Activated CD8-positive, alpha-beta T cell treated with anti-CD3 and anti-CD28 coated beads, Interleukin-2, amount 10 ng/mL, durations not matched to agents 7 days and 5 days (primary cell): ENCODE results near the gene IKZF1. TPM values are rescaled to one million over a fixed set of nuclear protein-coding genes. Genes with fewer than 3 reads are reported as not detected.
A peak's percentile ranks its signal among the peaks of the same experiment; 100 is the strongest.
"Not testable (repeated sequence)": the region's sequence is repeated elsewhere in the genome, so short reads cannot be mapped to it uniquely, and the experiment has no call there.

Source experiments
- ATAC-seq: fragments of 150-1000 bp; cut with Tn5 transposase; one replicate; pipeline ENCODE4 v1.10.0; 2021; ENCODE audit warnings: moderate library complexity
- CTCF ChIA-PET: fragments of 350-600 bp; sonication (Branson Sonifier 250); formaldehyde crosslinking; loops from one replicate; lab custom pipeline; 2021; ENCODE audit warnings: antibody characterized with exemption; lab: Charles Lee
- POLR2A ChIA-PET: fragments of 350-600 bp; sonication (Branson Sonifier 250); formaldehyde crosslinking; loops from one replicate; lab custom pipeline; 2021; ENCODE audit warnings: antibody characterized with exemption; lab: Charles Lee
- DNase-seq: peaks from one replicate; pipeline ENCODE4 v3.0.0-alpha.2; 2020
- H3K27ac Mint-ChIP-seq: one replicate; pipeline ENCODE4 v1.8.0; 2021; ENCODE audit warnings: mild to moderate bottlenecking, mixed read lengths
- H3K27me3 Mint-ChIP-seq: one replicate; pipeline ENCODE4 v1.8.0; 2021; ENCODE audit warnings: low read depth, mixed read lengths
- H3K36me3 Mint-ChIP-seq: one replicate; pipeline ENCODE4 v1.8.0; 2021; ENCODE audit warnings: low read depth, mixed read lengths
- H3K4me1 Mint-ChIP-seq: one replicate; pipeline ENCODE4 v1.8.0; 2021; ENCODE audit warnings: low read depth, mixed read lengths
- H3K4me3 Mint-ChIP-seq: one replicate; pipeline ENCODE4 v1.8.0; 2021; ENCODE audit warnings: mild to moderate bottlenecking, mixed read lengths
- H3K9me3 Mint-ChIP-seq: one replicate; pipeline ENCODE4 v1.8.0; 2022; ENCODE audit warnings: mixed read lengths; ENCODE audit not compliant: insufficient read depth
- total RNA-seq, 2 experiments: library from RNA; stranded (reverse); gene quantifications; one replicate each; pipeline ENCODE4 v1.2.3, GENCODE V29; 2021

IKZF1 gene
- total RNA-seq, 2 experiments from 2014 or later, result 370 to 374 TPM

DNA sequence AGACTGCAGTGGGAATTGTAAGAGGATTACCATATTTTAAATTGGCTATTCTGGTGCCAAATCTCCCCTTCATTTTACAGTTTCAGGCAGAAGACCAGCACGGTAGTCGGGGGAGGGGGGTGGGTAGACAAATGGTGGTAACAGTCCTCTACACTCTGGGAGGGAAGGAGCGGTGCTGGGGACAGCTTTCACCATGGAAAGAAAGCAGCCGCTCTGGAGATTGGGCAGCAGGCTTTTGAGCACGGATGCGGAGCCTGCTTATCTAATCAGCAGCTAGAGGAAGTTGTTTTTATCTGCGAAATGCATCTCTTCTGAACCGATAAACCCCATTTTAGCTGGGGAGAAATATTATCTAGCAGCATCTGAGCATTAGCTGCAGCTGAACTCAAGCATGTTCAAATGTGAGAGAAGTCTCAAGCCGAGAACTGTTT is 28.7 kb downstream of the IKZF1 start:
- Mint-ChIP-seq H3K4me3 (no peak overlapping the region), H3K4me1 (peaks cover 6% of the 10 kb centered on the region), H3K27ac (no peak overlapping the region), H3K9me3 (no peaks in the 10 kb centered on the region), H3K27me3 (no peaks in the 10 kb centered on the region), H3K36me3 (peaks cover 64% of the 10 kb centered on the region)
- DNase-seq (peak; percentile 61), ATAC-seq (peak; percentile 25)
- POLR2A ChIA-PET, result interaction anchor here (0.6 to 3.3 kb wide), 9 partner anchors 12 to 35 kb away, joined by 3 to 39 read pairs (median 5); partner anchors contain the start of gene IKZF1
- CTCF ChIA-PET, result interaction anchor here (0.7 to 4.4 kb wide), 8 partner anchors 10 to 127 kb away, joined by 3 to 47 read pairs (median 4); no protein-coding TSS in a partner anchor

DNA sequence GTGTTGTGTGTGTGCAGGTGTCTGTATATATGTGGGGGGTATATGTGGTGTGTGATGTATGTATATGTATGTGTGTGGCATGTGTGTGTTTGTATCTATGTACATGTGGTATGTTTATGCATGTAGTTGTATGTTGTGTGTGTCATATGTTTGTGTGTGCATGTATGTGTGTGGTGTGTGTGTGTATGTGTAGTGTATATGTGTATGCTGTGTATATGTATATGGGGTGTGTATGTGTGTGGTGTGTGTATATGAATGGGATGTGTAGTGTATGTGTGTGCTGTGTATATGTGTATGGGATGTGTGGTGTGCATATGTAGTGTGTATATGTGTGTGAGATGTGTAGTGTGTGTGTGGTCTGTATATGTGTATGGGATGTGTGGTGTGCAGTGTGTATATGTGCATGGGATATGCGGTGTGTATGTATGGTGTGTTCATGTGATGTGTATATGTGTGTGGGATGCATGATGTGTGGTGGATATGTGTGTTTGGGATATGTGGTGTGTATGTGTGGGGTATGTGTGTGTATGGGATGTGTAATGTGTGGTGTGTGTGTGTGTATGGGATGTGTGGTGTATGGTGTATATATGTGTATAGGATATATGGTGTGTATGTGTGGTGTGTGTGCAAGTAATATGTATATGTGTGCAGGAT is 30.0 kb downstream of the IKZF1 start:
- no peaks in the 10 kb centered on the region for H3K27me3 Mint-ChIP-seq
- H3K9me3 Mint-ChIP-seq, result no peaks in the 10 kb centered on the region
- no peaks in the 10 kb centered on the region for H3K4me1 Mint-ChIP-seq
- H3K27ac Mint-ChIP-seq, result no peak overlapping the region
- ATAC-seq (no peak), DNase-seq (peak; percentile 19)
- no peak overlapping the region for H3K4me3 Mint-ChIP-seq
- POLR2A ChIA-PET, result interaction anchor here (2.1 kb wide), 1 partner anchor 26 kb away, joined by 5 read pairs; no protein-coding TSS in a partner anchor
- H3K36me3 Mint-ChIP-seq, result peaks cover 66% of the 10 kb centered on the region
- CTCF ChIA-PET, result interaction anchor here (1.4 to 4.4 kb wide), 3 partner anchors 11 to 33 kb away, joined by 3 to 47 read pairs (median 3); no protein-coding TSS in a partner anchor

DNA sequence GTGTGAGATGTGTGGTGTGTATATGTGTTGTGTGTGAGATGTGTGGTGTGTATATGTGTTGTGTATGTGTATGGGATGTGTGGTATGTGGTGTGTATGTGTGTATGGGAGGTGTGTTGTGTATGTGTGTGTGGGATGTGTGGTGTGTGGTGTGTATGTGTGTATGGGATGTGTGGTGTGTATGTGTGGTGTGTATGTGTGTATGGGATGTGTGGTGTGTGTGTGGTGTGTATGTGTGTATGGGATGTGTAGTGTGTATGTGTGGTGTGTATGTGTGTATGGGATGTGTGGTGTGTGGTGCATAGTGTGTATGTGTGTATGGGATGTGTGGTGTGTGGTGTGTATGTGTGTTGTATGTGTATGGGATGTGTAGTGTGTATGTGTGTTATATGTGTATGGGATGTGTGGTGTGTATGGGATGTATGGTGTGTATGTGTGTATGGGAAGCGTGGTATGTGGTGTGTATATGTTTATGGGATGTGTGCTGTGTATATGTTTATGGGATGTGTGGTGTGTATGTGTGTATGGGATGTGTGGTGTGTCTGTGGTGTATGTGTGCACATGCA is 30.8 kb downstream of the IKZF1 start:
- POLR2A ChIA-PET, result interaction anchor here (0.8 to 8.1 kb wide), 6 partner anchors 12 to 186 kb away, joined by 3 to 80 read pairs (median 48); no protein-coding TSS in a partner anchor
- H3K36me3 Mint-ChIP-seq, result peaks cover 63% of the 10 kb centered on the region
- no peaks in the 10 kb centered on the region for H3K27me3 Mint-ChIP-seq
- DNase-seq (no peak), ATAC-seq (no peak)
- no peak overlapping the region for H3K27ac Mint-ChIP-seq
- H3K4me1 Mint-ChIP-seq, result no peaks in the 10 kb centered on the region
- no peaks in the 10 kb centered on the region for H3K9me3 Mint-ChIP-seq
- CTCF ChIA-PET, result interaction anchor here (0.8 to 18.7 kb wide), 3 partner anchors 25 to 130 kb away, joined by 3 to 322 read pairs (median 43); no protein-coding TSS in a partner anchor
- no peak overlapping the region for H3K4me3 Mint-ChIP-seq

DNA sequence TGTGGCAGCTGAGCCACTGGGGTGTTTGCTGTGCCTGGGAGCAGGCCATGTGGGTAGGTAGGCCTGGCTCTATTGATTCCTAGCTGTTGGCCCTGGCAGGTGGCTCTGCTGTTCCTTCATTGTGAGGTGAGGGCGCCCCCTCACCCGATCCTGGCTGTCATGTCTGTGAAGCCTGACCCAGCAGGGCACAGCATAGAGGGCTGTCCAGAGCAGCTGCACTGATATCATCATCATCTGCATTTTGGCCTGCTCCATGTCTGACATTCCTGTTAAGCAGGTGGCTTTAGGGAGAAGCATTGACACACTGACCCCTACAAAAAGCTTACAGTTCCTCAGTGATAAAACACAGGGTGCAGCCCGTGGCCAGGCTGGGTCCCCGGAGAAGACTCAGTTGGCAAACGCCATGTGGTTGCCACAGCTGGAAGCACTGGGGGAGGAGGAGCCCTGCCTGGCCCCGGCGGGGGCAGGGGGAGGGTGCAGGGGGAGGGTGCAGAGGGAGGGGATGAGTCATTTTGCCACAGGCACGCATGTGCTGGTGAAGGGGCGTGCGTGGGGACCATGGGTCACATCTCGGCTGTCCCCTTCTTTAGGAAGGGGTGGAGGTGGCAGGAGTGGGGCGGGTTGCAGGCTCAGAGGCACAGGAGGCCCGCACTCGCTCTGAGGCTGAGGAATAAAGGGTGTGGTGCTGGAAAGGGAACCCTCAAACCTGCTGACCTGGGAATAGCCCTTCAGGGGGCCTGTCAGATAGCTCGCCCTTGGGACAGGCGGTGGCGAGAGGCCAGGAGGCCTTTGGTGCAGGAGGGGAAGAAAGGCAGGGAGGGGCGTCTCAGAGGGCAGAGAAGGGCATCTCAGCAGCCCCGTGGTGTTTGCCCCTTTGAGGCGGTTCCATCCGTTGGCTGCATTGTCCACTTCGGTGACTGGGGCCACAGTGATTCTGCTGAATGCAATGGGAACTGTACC is 31.6 kb downstream of the IKZF1 start:
- DNase-seq (peak; percentile 86), ATAC-seq (peak; percentile 16)
- Mint-ChIP-seq H3K4me3 (no peak overlapping the region), H3K9me3 (no peaks in the 10 kb centered on the region), H3K4me1 (no peaks in the 10 kb centered on the region), H3K36me3 (peaks cover 61% of the 10 kb centered on the region), H3K27me3 (no peaks in the 10 kb centered on the region), H3K27ac (no peak overlapping the region)
- POLR2A ChIA-PET, result interaction anchor here (0.6 to 8.1 kb wide), 8 partner anchors 11 to 187 kb away, joined by 3 to 80 read pairs (median 16); no protein-coding TSS in a partner anchor
- CTCF ChIA-PET, result interaction anchor here (0.8 to 18.7 kb wide), 7 partner anchors 10 to 192 kb away, joined by 3 to 322 read pairs (median 5); no protein-coding TSS in a partner anchor

DNA sequence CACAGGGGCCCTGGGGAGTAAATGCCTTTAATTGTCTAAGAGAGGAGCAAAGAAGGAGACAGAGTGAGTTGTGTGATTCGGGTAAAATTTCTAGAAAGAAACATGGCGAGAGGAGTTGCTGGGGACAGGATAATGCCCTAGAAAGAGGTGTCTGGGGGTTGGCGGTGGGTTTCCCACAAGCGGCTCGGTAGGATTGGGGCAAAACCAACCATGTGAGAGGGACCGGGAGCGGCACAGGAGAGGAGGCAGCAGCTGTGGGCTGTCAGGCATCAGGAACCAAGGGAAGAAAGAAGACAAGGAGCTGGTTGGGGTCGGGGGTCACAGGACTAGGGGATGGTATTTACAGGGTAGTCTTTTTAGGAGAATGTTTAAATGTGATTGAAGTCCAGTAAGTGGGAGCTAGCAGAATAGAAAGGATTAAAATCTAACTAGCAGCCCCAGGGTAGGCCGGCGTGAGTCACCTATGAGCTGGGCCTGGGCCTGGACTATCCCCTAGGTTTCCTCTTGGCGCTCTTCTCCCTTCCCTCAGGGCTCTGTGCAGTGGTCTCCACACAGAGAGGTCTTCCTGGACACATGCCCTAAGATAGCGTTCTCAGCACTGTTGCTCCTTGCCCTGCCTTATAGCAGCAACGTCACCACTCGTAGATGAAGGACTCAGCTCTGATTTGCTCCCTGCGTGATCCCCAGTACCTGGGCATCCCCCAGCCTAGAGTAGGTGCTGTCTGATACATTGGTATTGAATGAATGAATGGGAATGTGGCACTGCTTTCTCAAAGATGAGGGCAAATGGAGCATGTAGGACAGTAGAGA is 32.6 kb downstream of the IKZF1 start:
- Mint-ChIP-seq H3K27ac (no peak overlapping the region), H3K9me3 (no peaks in the 10 kb centered on the region), H3K27me3 (no peaks in the 10 kb centered on the region), H3K36me3 (peaks cover 60% of the 10 kb centered on the region), H3K4me1 (no peaks in the 10 kb centered on the region), H3K4me3 (no peak overlapping the region)
- ATAC-seq (no peak), DNase-seq (peak; percentile 21)
- ChIA-PET POLR2A (interaction anchor here (0.6 to 8.1 kb wide), 13 partner anchors 10 to 191 kb away, joined by 3 to 80 read pairs (median 4); no protein-coding TSS in a partner anchor), CTCF (interaction anchor here (0.7 to 18.7 kb wide), 9 partner anchors 9 to 193 kb away, joined by 3 to 322 read pairs (median 8); no protein-coding TSS in a partner anchor)

DNA sequence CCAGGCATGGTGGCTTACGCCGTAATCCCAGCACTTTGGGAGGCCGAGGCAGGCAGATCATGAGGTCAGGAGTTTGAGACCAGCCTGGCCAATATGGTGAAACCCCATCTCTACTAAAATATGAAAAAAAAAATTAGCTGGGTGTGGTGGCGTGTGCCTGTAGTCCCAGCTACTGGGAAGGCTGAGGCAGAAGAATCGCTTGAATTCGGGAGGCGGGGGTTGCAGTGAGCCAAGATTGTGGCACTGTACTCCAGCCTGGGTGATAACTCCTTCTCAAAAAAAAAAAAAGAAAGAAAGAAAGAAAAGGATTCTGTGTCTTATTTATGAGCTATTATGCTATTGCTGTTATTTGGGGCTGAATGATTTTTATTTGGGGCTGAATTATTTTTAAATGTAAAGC is 35.0 kb downstream of the IKZF1 start:
- H3K36me3 Mint-ChIP-seq, result peaks cover 76% of the 10 kb centered on the region
- H3K27ac Mint-ChIP-seq, result not testable (repeated sequence)
- CTCF ChIA-PET, result interaction anchor here (1.1 to 18.7 kb wide), 10 partner anchors 9 to 135 kb away, joined by 3 to 322 read pairs (median 10); partner anchors contain the start of gene IKZF1

DNA sequence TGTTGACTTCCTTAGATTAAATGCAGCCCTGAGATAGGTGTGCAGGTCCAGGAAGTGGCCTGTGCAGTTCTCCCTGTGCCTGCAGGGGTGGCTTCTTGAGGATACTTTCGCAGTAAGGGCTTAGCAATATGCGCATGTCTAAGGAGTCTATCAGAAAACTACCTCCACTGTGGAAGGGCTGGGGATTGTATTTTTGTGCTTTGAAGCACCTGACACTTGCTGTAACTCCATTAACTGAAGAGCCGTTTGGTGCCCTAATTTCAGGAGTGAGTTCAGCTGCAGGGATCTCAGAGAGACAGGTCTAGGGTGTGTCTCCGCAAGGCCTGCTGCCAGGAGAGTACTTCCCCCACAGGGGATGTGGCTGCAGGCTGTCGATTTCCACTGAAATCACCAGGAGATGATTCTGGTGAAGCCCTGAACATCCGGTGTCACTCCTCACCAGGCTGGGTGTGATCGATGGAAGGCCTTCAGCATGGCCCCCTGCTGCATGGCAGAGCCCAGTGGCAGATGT is 35.5 kb downstream of the IKZF1 start:
- Mint-ChIP-seq H3K4me1 (peaks cover under 1% of the 10 kb centered on the region), H3K9me3 (no peaks in the 10 kb centered on the region), H3K4me3 (no peak overlapping the region), H3K27ac (no peak overlapping the region), H3K36me3 (peaks cover 79% of the 10 kb centered on the region), H3K27me3 (no peaks in the 10 kb centered on the region)
- POLR2A ChIA-PET, result interaction anchor here (0.9 to 8.1 kb wide), 9 partner anchors 7 to 31 kb away, joined by 3 to 80 read pairs (median 27); no protein-coding TSS in a partner anchor
- CTCF ChIA-PET, result interaction anchor here (1.0 to 18.7 kb wide), 10 partner anchors 8 to 135 kb away, joined by 3 to 322 read pairs (median 16); no protein-coding TSS in a partner anchor
- peak; percentile 55 for ATAC-seq
- DNase-seq, result peak; percentile 81

More for the DNA sequence above, 35.0 kb downstream of the IKZF1 start:
- H3K4me1 Mint-ChIP-seq, H3K9me3 Mint-ChIP-seq, H3K4me3 Mint-ChIP-seq, DNase-seq, H3K27me3 Mint-ChIP-seq, ATAC-seq: not testable (repeated sequence)
- POLR2A ChIA-PET, result interaction anchor here (0.8 to 8.1 kb wide), 11 partner anchors 8 to 133 kb away, joined by 3 to 80 read pairs (median 22); no protein-coding TSS in a partner anchor

DNA sequence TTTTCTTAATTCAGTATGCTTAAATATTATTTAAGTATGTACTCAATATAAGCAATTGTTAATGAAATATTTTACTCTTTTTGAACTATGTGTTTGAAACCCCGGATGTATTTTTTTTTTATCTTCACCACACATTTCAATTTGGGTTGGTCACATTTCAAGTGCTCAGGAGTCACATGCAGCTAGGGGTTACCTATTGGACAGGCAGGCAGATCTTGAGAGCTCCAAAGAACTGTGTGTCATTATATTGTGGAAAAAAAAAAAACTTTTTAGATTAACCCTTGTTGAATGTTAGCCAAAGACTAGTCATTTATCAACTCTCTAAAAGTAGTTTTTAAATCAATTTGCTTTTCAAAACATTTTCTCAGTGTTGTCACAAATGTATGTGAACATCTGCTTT is 37.2 kb downstream of the IKZF1 start:
- H3K27ac Mint-ChIP-seq, result no peak overlapping the region
- no peak for ATAC-seq
- H3K4me1 Mint-ChIP-seq, result peaks cover 18% of the 10 kb centered on the region
- ChIA-PET POLR2A (interaction anchor here (1.1 to 8.1 kb wide), 6 partner anchors 10 to 33 kb away, joined by 3 to 80 read pairs (median 56); no protein-coding TSS in a partner anchor), CTCF (interaction anchor here (0.9 to 18.7 kb wide), 8 partner anchors 10 to 186 kb away, joined by 3 to 322 read pairs (median 13); no protein-coding TSS in a partner anchor)
- DNase-seq, result no peak
- H3K36me3 Mint-ChIP-seq, result peaks cover 88% of the 10 kb centered on the region
- H3K27me3 Mint-ChIP-seq, result no peaks in the 10 kb centered on the region
- H3K9me3 Mint-ChIP-seq, result no peaks in the 10 kb centered on the region
- peak overlapping the region; percentile 75 for H3K4me3 Mint-ChIP-seq

DNA sequence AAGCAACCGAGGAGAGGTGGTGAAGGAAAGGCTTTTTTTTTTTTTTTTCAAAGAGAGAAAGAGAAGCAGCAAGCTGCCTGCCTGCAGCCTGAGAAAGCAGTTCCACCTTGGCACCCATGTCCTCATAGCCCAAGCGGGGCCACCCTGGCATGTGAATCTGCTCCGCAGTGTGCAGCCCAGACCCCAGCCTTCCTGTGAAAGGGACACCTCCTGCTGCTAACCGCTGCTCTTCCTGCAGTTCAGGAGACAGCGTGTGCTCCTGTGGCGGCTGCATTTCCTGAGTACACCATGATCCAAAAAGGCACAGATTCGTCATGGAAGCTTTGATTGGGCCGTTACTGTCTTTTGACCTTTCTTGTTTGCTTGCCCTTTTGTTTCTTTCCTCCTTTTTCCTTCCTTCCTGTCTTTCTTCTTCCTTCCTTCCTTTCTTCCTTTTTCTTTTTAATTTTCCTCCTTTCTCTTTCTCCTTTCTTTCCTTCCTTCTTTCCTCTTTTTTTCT is 38.1 kb downstream of the IKZF1 start:
- peaks cover 27% of the 10 kb centered on the region for H3K4me1 Mint-ChIP-seq

More for the DNA sequence above, 38.1 kb downstream of the IKZF1 start:
- DNase-seq (peak; percentile 61), ATAC-seq (peak; percentile 48)
- CTCF ChIA-PET, result interaction anchor here (1.0 to 18.7 kb wide), 7 partner anchors 11 to 137 kb away, joined by 3 to 322 read pairs (median 20); no protein-coding TSS in a partner anchor
- no peaks in the 10 kb centered on the region for H3K27me3 Mint-ChIP-seq
- peak overlapping the region; percentile 75 for H3K4me3 Mint-ChIP-seq
- POLR2A ChIA-PET, result interaction anchor here (1.0 to 8.1 kb wide), 6 partner anchors 9 to 37 kb away, joined by 3 to 80 read pairs (median 56); no protein-coding TSS in a partner anchor
- H3K9me3 Mint-ChIP-seq, result no peaks in the 10 kb centered on the region
- H3K36me3 Mint-ChIP-seq, result peaks cover 87% of the 10 kb centered on the region
- H3K27ac Mint-ChIP-seq, result no peak overlapping the region
